D721Med (cell line): ENCODE results near the gene CHAMP1.

ENCODE experiments used
- DNase-seq: peaks from one replicate; pipeline ENCODE4 v3.0.0; 2011; ENCODE audit warnings: low spot score; ENCODE audit not compliant: insufficient read length
- FAIRE-seq: peaks from 2 replicates; lab custom pipeline; 2011; peaks lifted over from hg19 to GRCh38; lab: Jason Lieb, UNC
- CTCF ChIP-seq: IDR thresholded peaks from 2 replicates; pipeline ENCODE4 v1.5.1; 2012; ENCODE audit warnings: mild to moderate bottlenecking, control low read depth; ENCODE audit not compliant: insufficient read depth; ENCODE audit errors: missing control alignments

The CHAMP1 gene

GRCh38 chr13:114284680-114285079 is 29.6 kb upstream of the CHAMP1 start:
- TF ChIP-seq CTCF, result no peak
- FAIRE-seq (no peak), DNase-seq (no peak)

- no peak for TF ChIP-seq CTCF
- FAIRE-seq, result no peak
- DNase-seq, result no peak
These were observed 29.0 kb upstream of the CHAMP1 start for GRCh38 chr13:114285166-114285808.

- FAIRE-seq (no peak), DNase-seq (no peak)
- TF ChIP-seq CTCF, result no peak
These were observed 27.5 kb upstream of the CHAMP1 start for GRCh38 chr13:114286808-114287207.

GRCh38 chr13:114288157-114288591 is 26.1 kb upstream of the CHAMP1 start:
- FAIRE-seq (no peak), DNase-seq (no peak)
- TF ChIP-seq CTCF, result no peak

- no peak for TF ChIP-seq CTCF
- no peak for FAIRE-seq
- DNase-seq, result no peak
These were observed 17.9 kb upstream of the CHAMP1 start for GRCh38 chr13:114296448-114296847.

GRCh38 chr13:114296902-114297301 is 17.4 kb upstream of the CHAMP1 start:
- FAIRE-seq (no peak), DNase-seq (no peak)
- TF ChIP-seq CTCF, result no peak

GRCh38 chr13:114298866-114299265 is 15.4 kb upstream of the CHAMP1 start:
- FAIRE-seq (no peak), DNase-seq (no peak)
- no peak for TF ChIP-seq CTCF
